ENCODE data around the gene PRRG2. TPM values are rescaled to one million over a fixed set of nuclear protein-coding genes. Genes with fewer than 3 reads are reported as not detected.
A peak's percentile ranks its signal among the peaks of the same experiment; 100 is the strongest.

Gene PRRG2
- total and polyA plus RNA-seq, 2 of the 13 experiments (the other 11 are each of a cell fraction or from before 2014, with no cell fraction given), result 0.66 to 0.82 TPM

GRCh38 chr19:49552749-49553148 is 28.4 kb upstream of the PRRG2 start (continued):
- TF ChIP-seq ZNF749 (CRISPR knock-in tag; IDR thresholded peaks at IDR 0.05; ENCODE audit: borderline replicate concordance) (no peak), KDM4B (CRISPR knock-in tag; IDR thresholded peaks at IDR 0.05) (no peak)

- FAIRE-seq (peak; percentile 95), ATAC-seq (peak; percentile 85), DNase-seq (ENCODE audit: low spot score) (peak; percentile 79)
- Histone ChIP-seq H3K4me1 (ENCODE audit: insufficient read depth, low read length) (peaks cover 20% of the 10 kb centered on the region), H3K4me3 (replicated peaks in 1 of 3; ENCODE audit: insufficient read depth in 1 of 3, low read depth in 2 of 3, low read length in 3 of 3) (no peak overlapping the region), H3K27me3 (ENCODE audit: control insufficient read depth in 1 of 2, insufficient read depth in 2 of 2, low read length in 2 of 2) (no peaks in the 10 kb centered on the region), H3K9ac (ENCODE audit: insufficient read depth, low read depth, low read length) (0 out of 2 replicates have a peak overlapping the region, but pooled peaks have one; percentile 1), H2AFZ (ENCODE audit: low read length) (no peak overlapping the region), H3K4me2 (ENCODE audit: low read depth, low read length) (peak overlapping the region; percentile 27), H4K20me1 (ENCODE audit: insufficient read depth, low read length) (no peaks in the 10 kb centered on the region), H3K36me3 (replicated peaks in 1 of 2; ENCODE audit: control insufficient read depth in 1 of 2, insufficient read depth in 2 of 2, low read length in 2 of 2) (peaks cover 12 to 27% of the 10 kb centered on the region in 2 experiments; a peak in 4 of 5 replicates), H3K79me2 (ENCODE audit: insufficient read depth, low read length) (no peaks in the 10 kb centered on the region), H3K9me3 (ENCODE audit: low read length) (no peaks in the 10 kb centered on the region), H3K27ac (ENCODE audit: extremely low read length, insufficient read depth, low read length) (peak overlapping the region; percentile 39)
- intact Hi-C loops (cut with micrococcal nuclease; ENCODE audit: unreplicated experiment) (no loop called here), in situ Hi-C loops (cut with HindIII; ENCODE audit: extremely low pct_ligation_motif_present, low pct_unique_long_range_greater_than_20kb) (no loop called here)
- POLR2A ChIA-PET, result interaction anchor here (1.0 kb wide), 2 partner anchors 9 to 40 kb away, joined by 3 to 9 read pairs; partner anchors contain the start of gene FCGRT
- CTCF ChIA-PET (ENCODE audit: low intra/inter-chr PET ratio, low total read pairs), result no interaction called here
- WGBS (ENCODE audit: low lambda C conversion rate), result 60% methylated on average over 10 of the region's 10 CpGs
- BruUV-seq (replicated peaks), result no TSS peak
- TF ChIP-seq KLF13 (CRISPR knock-in tag; IDR thresholded peaks at IDR 0.05) (no peak), MIXL1 (CRISPR knock-in tag; IDR thresholded peaks at IDR 0.05) (peak; percentile 56; the same call in 1 of the 2 replicates), FOXC1 (CRISPR knock-in tag; IDR thresholded peaks at IDR 0.05; ENCODE audit: borderline replicate concordance) (peak; percentile 16; the same call in 1 of the 2 replicates), PRMT3 (CRISPR knock-in tag; IDR thresholded peaks at IDR 0.05; ENCODE audit: borderline replicate concordance, low read depth) (no peak), TBX2 (CRISPR knock-in tag; IDR thresholded peaks at IDR 0.05; ENCODE audit: borderline replicate concordance) (no peak), ZNF678 (CRISPR knock-in tag; IDR thresholded peaks at IDR 0.05) (no peak), AGO1 (IDR thresholded peaks at IDR 0.05; ENCODE audit: low read depth, low read length, poor library complexity, severe bottlenecking) (no peak), REPIN1 (CRISPR knock-in tag; IDR thresholded peaks at IDR 0.05; ENCODE audit: borderline replicate concordance, low read depth) (peak; percentile 28; the same call in 1 of the 2 replicates), PAWR (CRISPR knock-in tag; IDR thresholded peaks at IDR 0.05; ENCODE audit: borderline replicate concordance) (no peak), CBFB (CRISPR knock-in tag; IDR thresholded peaks at IDR 0.05) (no peak), HOXA7 (CRISPR knock-in tag; IDR thresholded peaks at IDR 0.05) (no peak), HMGXB4 (CRISPR knock-in tag; IDR thresholded peaks at IDR 0.05; ENCODE audit: borderline replicate concordance in 1 of 2, low read depth in 1 of 2) (no peak), ATAD3A (CRISPR knock-in tag; IDR thresholded peaks at IDR 0.05) (no peak), E2F5 (CRISPR knock-in tag; conservative IDR thresholded peaks at IDR 0.05) (no peak), SP1 (IDR thresholded peaks at IDR 0.05) (no peak), SP1 (CRISPR knock-in tag; IDR thresholded peaks at IDR 0.05) (no peak), HNRNPH1 (optimal IDR thresholded peaks at IDR 0.05; ENCODE audit: low read depth, low read length) (no peak), DR1 (CRISPR knock-in tag; IDR thresholded peaks at IDR 0.05) (no peak)
Observed at GRCh38 chr19:49553451-49554271, 27.5 kb upstream of the PRRG2 start.

All from HepG2 (cell line).